K562 (cell line): ENCODE measurements around the gene FLAD1. TPM values are rescaled to one million over a fixed set of nuclear protein-coding genes. Genes with fewer than 3 reads are reported as not detected.

Source experiments
- ATF1 ChIP-seq, 2 experiments: fragments of 450-650 bp in 1 of 2; IDR thresholded peaks; 2 replicates each; pipeline ENCODE4 v1.6.1; 2016; ENCODE audit warnings: missing compliant biosample characterization in 1 of 2, missing genetic modification characterization in 1 of 2
- CBX5 ChIP-seq: IDR thresholded peaks from 2 replicates; pipeline ENCODE4 v1.6.1; 2014; ENCODE audit warnings: low read depth, borderline replicate concordance
- CBX8 ChIP-seq: fragments of 200-600 bp; sonication (generic); IDR thresholded peaks from 2 replicates; pipeline ENCODE4 v1.6.1; 2012; ENCODE audit warnings: borderline replicate concordance, mixed run types, low read depth, mild to moderate bottlenecking, moderate library complexity, mixed read lengths, low read length, control low read depth, inconsistent platforms; ENCODE audit not compliant: poor library complexity, severe bottlenecking; ENCODE audit errors: extremely low read depth
- EP400 ChIP-seq: fragments of 450-650 bp; IDR thresholded peaks from 2 replicates; pipeline ENCODE4 v1.6.1; 2017; ENCODE audit warnings: antibody characterized with exemption, mild to moderate bottlenecking, moderate library complexity
- FOXJ2 ChIP-seq: fragments of 200-800 bp; sonication (Bioruptor generic); IDR thresholded peaks from 2 replicates; pipeline ENCODE4 v1.6.1; 2016; ENCODE audit warnings: missing genetic modification characterization, missing compliant biosample characterization
- GTF3C2 ChIP-seq: IDR thresholded peaks from 3 replicates; pipeline ENCODE4 v1.6.1; 2011; ENCODE audit warnings: borderline replicate concordance, mild to moderate bottlenecking, moderate library complexity; ENCODE audit not compliant: insufficient read length; ENCODE audit errors: extremely low read depth
- MCM5 ChIP-seq: fragments of 450-650 bp; IDR thresholded peaks from 2 replicates; pipeline ENCODE4 v1.6.1; 2016; ENCODE audit warnings: low read depth
- NFE2L1 ChIP-seq: fragments of 450-650 bp; IDR thresholded peaks from 2 replicates; pipeline ENCODE4 v1.6.1; 2016; ENCODE audit warnings: missing genetic modification characterization, low read depth, mild to moderate bottlenecking, missing compliant biosample characterization, moderate library complexity, borderline replicate concordance
- NFYB ChIP-seq: IDR thresholded peaks from 2 replicates; pipeline ENCODE4 v1.6.1; 2011; ENCODE audit warnings: mild to moderate bottlenecking, moderate library complexity; ENCODE audit not compliant: insufficient read length; ENCODE audit errors: extremely low read depth
- NR0B1 ChIP-seq: fragments of 450-650 bp; IDR thresholded peaks from one replicate; pipeline ENCODE4 v1.6.1; 2018; ENCODE audit warnings: mild to moderate bottlenecking, moderate library complexity; ENCODE audit not compliant: partially characterized antibody
- OTX1 ChIP-seq: fragments of 450-650 bp; formaldehyde crosslinking; IDR thresholded peaks from 2 replicates; pipeline ENCODE4 v1.4.0; 2022; ENCODE audit warnings: mild to moderate bottlenecking
- STAT6 ChIP-seq: sonication (generic); formaldehyde crosslinking; IDR thresholded peaks from 2 replicates; pipeline ENCODE4 v1.8.1; 2023; ENCODE audit warnings: mild to moderate bottlenecking, missing genetic modification reagents
- ZBTB49 ChIP-seq: sonication (generic); formaldehyde crosslinking; IDR thresholded peaks from 2 replicates; pipeline ENCODE4 v1.8.0; 2022; ENCODE audit warnings: missing genetic modification reagents, mild to moderate bottlenecking, borderline replicate concordance
- ZNF140 ChIP-seq: fragments of 250-450 bp; sonication (Bioruptor Pico); IDR thresholded peaks from 2 replicates; pipeline ENCODE4 v1.8.0; 2021; ENCODE audit warnings: moderate library complexity, mild to moderate bottlenecking, inconsistent platforms
- ZNF384 ChIP-seq: IDR thresholded peaks from 2 replicates; pipeline ENCODE4 v1.6.1; 2012; ENCODE audit warnings: low read depth, low read length, improper control_type of control experiment
- ZNF584 ChIP-seq: fragments of 200-800 bp; sonication (Bioruptor generic); IDR thresholded peaks from 2 replicates; pipeline ENCODE4 v1.6.1; 2016; ENCODE audit warnings: low read depth, mild to moderate bottlenecking, missing genetic modification characterization, missing compliant biosample characterization
- ZNF717 ChIP-seq: fragments of 250-450 bp; sonication (Bioruptor Pico); IDR thresholded peaks from 2 replicates; pipeline ENCODE4 v1.5.0; 2021
- polyA plus RNA-seq, 8 experiments: library from polyadenylated mRNA; depleted of rRNA in 4 of 8; stranded (reverse) in 5 of 8; unstranded in 3 of 8; fragments of >200 nt; fragmentation: Nextera tagmentation in 2 of 8; fragmentation: Illumina TruSeq in 1 of 8; extraction: Ambion mirVana in 2 of 8; extraction: Trizol in 1 of 8; gene quantifications; 2 replicates each; pipeline versions ENCODE4 v1.2.1 to v1.2.3, GENCODE V29; 2011 to 2014; ENCODE audit warnings: inconsistent platforms in 1 of 8, missing spikeins in 1 of 8
- total RNA-seq, 7 experiments: library from RNA; depleted of rRNA in 6 of 7; stranded (reverse); fragments of >200 nt in 6 of 7; fragmentation: Illumina TruSeq in 2 of 7; extraction: Trizol in 2 of 7; gene quantifications; 2 replicates each; pipeline versions ENCODE4 v1.2.1 to v1.2.3, GENCODE V29; 2011 to 2021; ENCODE audit warnings: low replicate concordance in 1 of 7

The FLAD1 gene
- total and polyA plus RNA-seq, 9 of the 15 experiments (the other 6 are each of a cell fraction or from before 2014, with no cell fraction given) = 24.9 to 85.8 (median 67.0) TPM

GRCh38 chr1:154974102-154974807 is 8.9 kb upstream of the FLAD1 start, which contains the start of gene CKS1B (continued):
- TF ChIP-seq FOXJ2 (no peak), ZNF717 (CRISPR knock-in tag) (no peak), ZBTB49 (CRISPR knock-in tag) (0 out of 2 replicates have a peak, but pooled peaks have one; percentile 59), CBX8 (no peak), ZNF384 (no peak), GTF3C2 (no peak), NFE2L1 (tag) (no peak), EP400 (peak; percentile 99), CBX5 (no peak), STAT6 (CRISPR knock-in tag) (no peak), ZNF140 (CRISPR knock-in tag) (no peak), NFYB (peak; percentile 92), NR0B1 (no peak), ATF1 (CRISPR knock-in tag; IDR thresholded peaks at IDR 0.05) (no peak), ATF1 (tag; IDR thresholded peaks at IDR 0.05) (peak; percentile 92), MCM5 (no peak), OTX1 (CRISPR knock-in tag) (peak; percentile 66; the same call in 1 of the 2 replicates), ZNF584 (CRISPR knock-in tag) (no peak)
